ENCODE results near the gene MMP24. TPM values are rescaled to one million over a fixed set of nuclear protein-coding genes. Genes with fewer than 3 reads are reported as not detected.
A peak's percentile ranks its signal among the peaks of the same experiment; 100 is the strongest.

MMP24 gene
- total and polyA plus RNA-seq, 2 of the 13 experiments (the other 11 are each of a cell fraction or from before 2014, with no cell fraction given) = 0.29 to 0.35 TPM

- TF ChIP-seq ZNF609 (CRISPR knock-in tag; IDR thresholded peaks at IDR 0.05; ENCODE audit: borderline replicate concordance) = peak; percentile 33; the same call in 1 of the 2 replicates
- TF ChIP-seq ZNF704 (CRISPR knock-in tag; IDR thresholded peaks at IDR 0.05; ENCODE audit: borderline replicate concordance) = no peak
- TF ChIP-seq ZNF576 (CRISPR knock-in tag; IDR thresholded peaks at IDR 0.05) = no peak
- no peak for TF ChIP-seq ARID2 (CRISPR knock-in tag; IDR thresholded peaks at IDR 0.05; ENCODE audit: borderline replicate concordance)
- TF ChIP-seq ZNF292 (CRISPR knock-in tag; IDR thresholded peaks at IDR 0.05; ENCODE audit: borderline replicate concordance, low read depth) = no peak
- no peak; the same call in 1 of the 2 replicates for TF ChIP-seq CSRNP1 (CRISPR knock-in tag; IDR thresholded peaks at IDR 0.05)
- TF ChIP-seq YEATS2 (CRISPR knock-in tag; IDR thresholded peaks at IDR 0.05; ENCODE audit: borderline replicate concordance) = peak; percentile 92; the same call in 1 of the 2 replicates
- no peak for TF ChIP-seq PHF5A (CRISPR knock-in tag; IDR thresholded peaks at IDR 0.05; ENCODE audit: low read depth, unreplicated experiment)
- TF ChIP-seq ZXDC (CRISPR knock-in tag; IDR thresholded peaks at IDR 0.05) = no peak
- no peak for TF ChIP-seq TOPORS (CRISPR knock-in tag; IDR thresholded peaks at IDR 0.05)
- TF ChIP-seq NR3C1 (CRISPR knock-in tag; IDR thresholded peaks at IDR 0.05) = no peak
- no peak; the same call in 1 of the 2 replicates for TF ChIP-seq ADNP (CRISPR knock-in tag; IDR thresholded peaks at IDR 0.05)
- TF ChIP-seq EP300 (IDR thresholded peaks at IDR 0.05; ENCODE audit: low read depth in 2 of 2, low read length in 2 of 2) = peak in 1 of 2 experiments; percentile 82; a peak in 2 of 4 replicates
- peak; percentile 88 for TF ChIP-seq EP300 (CRISPR knock-in tag; IDR thresholded peaks at IDR 0.05; ENCODE audit: borderline replicate concordance)
- peak; percentile 90 for TF ChIP-seq HMG20A (CRISPR knock-in tag; IDR thresholded peaks at IDR 0.05; ENCODE audit: borderline replicate concordance)
- TF ChIP-seq STAT5B (CRISPR knock-in tag; IDR thresholded peaks at IDR 0.05) = no peak
- TF ChIP-seq DNMT3B (CRISPR knock-in tag; conservative IDR thresholded peaks at IDR 0.05) = 0 out of 2 replicates have a peak, but pooled peaks have one; percentile 58
Measured at GRCh38 chr20:35305682-35306556, 79.4 kb downstream of the MMP24 start (continued).

Measured in HepG2 (cell line).